PC-3 (cell line): ENCODE measurements around the gene EIF4G1. TPM values are rescaled to one million over a fixed set of nuclear protein-coding genes. Genes with fewer than 3 reads are reported as not detected.

ENCODE experiments used
- ATAC-seq: fragments of 200-7000 bp; cut with Tn5 transposase; 2 replicates; pipeline ENCODE4 v1.9.1; 2020; ENCODE audit warnings: mild to moderate bottlenecking, moderate library complexity
- BruUV-seq: library from RNA; stranded (reverse); fragments of 400-500 nt; replicated peaks from 2 replicates; lab custom pipeline; 2021; lab: Mats Ljungman, UMichigan
- CTCF ChIA-PET: fragments of 300-600 bp; sonication (Branson Sonifier 250); formaldehyde crosslinking; loops from one replicate; lab custom pipeline; 2022; ENCODE audit warnings: antibody characterized with exemption; lab: Charles Lee
- POLR2A ChIA-PET: fragments of 300-600 bp; sonication (Branson Sonifier 250); formaldehyde crosslinking; loops from one replicate; lab custom pipeline; 2022; ENCODE audit warnings: antibody characterized with exemption; ENCODE audit not compliant: unreplicated experiment; lab: Charles Lee
- DNase-seq: peaks from one replicate; pipeline ENCODE4 v3.0.0-alpha.2; 2015
- H2AFZ ChIP-seq: fragments of 300-600 bp; sonication (generic); 2 replicates; pipeline ENCODE4 v1.6.0; 2016; ENCODE audit warnings: antibody characterized with exemption, low read length
- H3F3A ChIP-seq: fragments of 300-600 bp; sonication (generic); one replicate; pipeline ENCODE4 v1.6.0; 2017; ENCODE audit warnings: antibody characterized with exemption, low read length, control low read depth, mild to moderate bottlenecking; ENCODE audit not compliant: unreplicated experiment
- H3K27ac ChIP-seq: fragments of 300-600 bp; sonication (generic); 2 replicates; pipeline ENCODE4 v1.5.1; 2016; ENCODE audit warnings: mild to moderate bottlenecking, low read length
- H3K27me3 ChIP-seq: fragments of 300-600 bp; sonication (generic); 2 replicates; pipeline ENCODE4 v1.6.1; 2016; ENCODE audit warnings: low read length, mixed read lengths
- H3K36me3 ChIP-seq: fragments of 300-600 bp; sonication (generic); 2 replicates; pipeline ENCODE4 v1.6.1; 2016; ENCODE audit warnings: low read depth, mixed run types, low read length, mixed read lengths
- H3K4me1 ChIP-seq: fragments of 300-600 bp; sonication (generic); 2 replicates; pipeline ENCODE4 v1.5.1; 2016; ENCODE audit warnings: low read length; ENCODE audit not compliant: insufficient read depth
- H3K4me2 ChIP-seq: fragments of 300-600 bp; sonication (generic); 2 replicates; pipeline ENCODE4 v1.6.0; 2016; ENCODE audit warnings: low read length
- H3K4me3 ChIP-seq: fragments of 300-600 bp; sonication (generic); 2 replicates; pipeline ENCODE4 v1.5.1; 2016; ENCODE audit warnings: mild to moderate bottlenecking, low read length, mixed read lengths
- H3K79me2 ChIP-seq: fragments of 300-600 bp; sonication (generic); 2 replicates; pipeline ENCODE4 v1.6.1; 2017; ENCODE audit warnings: low read length, mixed read lengths
- H3K9ac ChIP-seq: fragments of 300-600 bp; sonication (generic); 2 replicates; pipeline ENCODE4 v1.6.0; 2016; ENCODE audit warnings: mild to moderate bottlenecking, low read length
- H3K9me2 ChIP-seq: fragments of 300-600 bp; sonication (generic); replicated peaks from 2 replicates; pipeline ENCODE4 v1.6.1; 2016; ENCODE audit warnings: mixed run types, low read length, mixed read lengths
- H3K9me3 ChIP-seq: fragments of 300-600 bp; sonication (generic); 2 replicates; pipeline ENCODE4 v1.6.1; 2016; ENCODE audit warnings: low read length, mixed read lengths
- H4K20me1 ChIP-seq: fragments of 300-600 bp; sonication (generic); 2 replicates; pipeline ENCODE4 v1.6.1; 2016; ENCODE audit warnings: low read length, mixed read lengths
- CTCF ChIP-seq: fragments of 300-600 bp; sonication (generic); conservative IDR thresholded peaks from 2 replicates; pipeline ENCODE4 v1.5.1; 2017; ENCODE audit warnings: antibody characterized with exemption, low read depth, mild to moderate bottlenecking, low read length
- EZH2 ChIP-seq: fragments of 300-600 bp; sonication (generic); IDR thresholded peaks from one replicate; pipeline ENCODE4 v1.6.1; 2017; ENCODE audit warnings: antibody characterized with exemption, mild to moderate bottlenecking, low read length; ENCODE audit not compliant: unreplicated experiment
- EZH2phosphoT487 ChIP-seq: fragments of 300-600 bp; sonication (generic); IDR thresholded peaks from 2 replicates; pipeline ENCODE4 v1.6.1; 2018; ENCODE audit warnings: mild to moderate bottlenecking, antibody characterized with exemption, low read length, borderline replicate concordance
- intact Hi-C: fragments of 100-400 bp; cut with micrococcal nuclease; formaldehyde crosslinking; loops from 2 replicates; pipeline ENCODE4 v1.9.0; 2023
- total RNA-seq: library from RNA; depleted of rRNA; stranded (reverse); fragments of >200 nt; gene quantifications from 2 replicates; pipeline ENCODE4 v1.2.3, GENCODE V29; 2014

Gene EIF4G1
- total RNA-seq, 1 experiment from 2014 or later: 463 TPM

GRCh38 chr3:184299488-184300377 is 14.7 kb upstream of the EIF4G1 start:
- Histone ChIP-seq H4K20me1 (peaks cover 43% of the 10 kb centered on the region), H3K79me2 (peaks cover 57% of the 10 kb centered on the region), H3K27ac (peak overlapping the region; percentile 80), H3K36me3 (peaks cover 44% of the 10 kb centered on the region), H3K27me3 (no peaks in the 10 kb centered on the region), H2AFZ (peak overlapping the region; percentile 44; the same call in 1 of the 2 replicates), H3K4me1 (peaks cover 20% of the 10 kb centered on the region), H3K4me3 (peak overlapping the region; percentile 100), H3K9me3 (no peaks in the 10 kb centered on the region), H3F3A (no peaks in the 10 kb centered on the region), H3K9ac (peak overlapping the region; percentile 98), H3K4me2 (peak overlapping the region; percentile 87), H3K9me2 (no peaks in the 10 kb centered on the region)
- POLR2A ChIA-PET: interaction anchor here (0.6 kb wide), 1 partner anchor 54 kb away, joined by 3 read pairs; no protein-coding TSS in a partner anchor
- DNase-seq (peak; percentile 50), ATAC-seq (peak; percentile 15)
- TSS peak; percentile 59 for BruUV-seq
- CTCF ChIA-PET: interaction anchor here (0.8 kb wide), 1 partner anchor 72 kb away, joined by 3 read pairs; no protein-coding TSS in a partner anchor
- TF ChIP-seq EZH2phosphoT487: no peak
- no peak for TF ChIP-seq EZH2
- TF ChIP-seq CTCF: no peak
- intact Hi-C loops: loop anchor here (1.0 to 2.0 kb wide), 4 partner anchors 15 to 125 kb away; partner anchors contain the start of genes ALG3, AP2M1, EEF1AKMT4 and EIF4G1

GRCh38 chr3:184300378-184300720 is 14.1 kb upstream of the EIF4G1 start:
- peak; percentile 26 for ATAC-seq
- H4K20me1 ChIP-seq: peaks cover 49% of the 10 kb centered on the region
- H2AFZ ChIP-seq: no peak overlapping the region
- H3K79me2 ChIP-seq: peaks cover 60% of the 10 kb centered on the region
- H3K27me3 ChIP-seq: no peaks in the 10 kb centered on the region
- H3K4me3 ChIP-seq: peak overlapping the region; percentile 100
- BruUV-seq: no TSS peak
- intact Hi-C loops: no loop called here
- H3K9me3 ChIP-seq: no peaks in the 10 kb centered on the region
- CTCF ChIA-PET: no interaction called here
- H3K4me2 ChIP-seq: peak overlapping the region; percentile 87
- H3K27ac ChIP-seq: peak overlapping the region; percentile 80
- peak; percentile 86 for DNase-seq
- H3K9me2 ChIP-seq: no peaks in the 10 kb centered on the region
- POLR2A ChIA-PET: no interaction called here
- peaks cover 48% of the 10 kb centered on the region for H3K36me3 ChIP-seq
- H3F3A ChIP-seq: no peaks in the 10 kb centered on the region
- peaks cover 20% of the 10 kb centered on the region for H3K4me1 ChIP-seq
- H3K9ac ChIP-seq: peak overlapping the region; percentile 98
- TF ChIP-seq EZH2: no peak
- no peak for TF ChIP-seq CTCF
- no peak for TF ChIP-seq EZH2phosphoT487
